Astrocyte (in vitro differentiated cells and primary cell): ENCODE data around the gene KCNA2. TPM values are rescaled to one million over a fixed set of nuclear protein-coding genes. Genes with fewer than 3 reads are reported as not detected.

Experiments
- DNase-seq: peaks from one replicate; pipeline ENCODE4 v3.0.0-alpha.2; 2010; ENCODE audit warnings: low read depth
- FAIRE-seq: peaks from 2 replicates; lab custom pipeline; 2011; peaks lifted over from hg19 to GRCh38; lab: Jason Lieb, UNC
- H2AFZ ChIP-seq: 2 replicates; pipeline ENCODE4 v1.6.0; 2012; ENCODE audit warnings: low read depth, low read length, inconsistent platforms
- H3K27ac ChIP-seq: 2 replicates; pipeline ENCODE4 v1.5.1; 2011; ENCODE audit warnings: low read depth, low read length, inconsistent platforms
- H3K27me3 ChIP-seq: 2 replicates; pipeline ENCODE4 v1.6.0; 2011; ENCODE audit warnings: low read length, inconsistent platforms; ENCODE audit not compliant: insufficient read depth
- H3K36me3 ChIP-seq: 2 replicates; pipeline ENCODE4 v1.5.1; 2011; ENCODE audit warnings: low read length, inconsistent platforms; ENCODE audit not compliant: insufficient read depth
- H3K4me1 ChIP-seq: 2 replicates; pipeline ENCODE4 v1.5.1; 2011; ENCODE audit warnings: low read length, inconsistent platforms; ENCODE audit not compliant: insufficient read depth
- H3K4me2 ChIP-seq: 2 replicates; pipeline ENCODE4 v1.6.0; 2012; ENCODE audit warnings: low read length, inconsistent platforms
- H3K4me3 ChIP-seq: 2 replicates; pipeline ENCODE4 v1.5.1; 2011; ENCODE audit warnings: low read depth, mild to moderate bottlenecking, low read length, inconsistent platforms; ENCODE audit not compliant: insufficient read depth
- H3K79me2 ChIP-seq: 2 replicates; pipeline ENCODE4 v1.6.0; 2012; ENCODE audit warnings: mild to moderate bottlenecking, low read length, inconsistent platforms; ENCODE audit not compliant: insufficient read depth
- H3K9ac ChIP-seq: 2 replicates; pipeline ENCODE4 v1.6.0; 2012; ENCODE audit warnings: mild to moderate bottlenecking, low read length, inconsistent platforms
- H3K9me3 ChIP-seq: 2 replicates; pipeline ENCODE4 v1.5.1; 2012; ENCODE audit warnings: low read depth, mild to moderate bottlenecking, low read length, inconsistent platforms; ENCODE audit not compliant: insufficient read depth
- H4K20me1 ChIP-seq: 2 replicates; pipeline ENCODE4 v1.6.0; 2012; ENCODE audit warnings: low read length, inconsistent platforms; ENCODE audit not compliant: insufficient read depth
- H3K27ac Mint-ChIP-seq: one replicate; pipeline ENCODE4 v1.8.0; 2021; ENCODE audit warnings: mild to moderate bottlenecking, mixed read lengths; ENCODE audit not compliant: unreplicated experiment
- H3K27me3 Mint-ChIP-seq: one replicate; pipeline ENCODE4 v1.8.0; 2021; ENCODE audit warnings: low read depth, mixed read lengths; ENCODE audit not compliant: unreplicated experiment
- H3K36me3 Mint-ChIP-seq: one replicate; pipeline ENCODE4 v1.8.0; 2021; ENCODE audit warnings: low read depth, mixed read lengths; ENCODE audit not compliant: unreplicated experiment
- H3K4me1 Mint-ChIP-seq: one replicate; pipeline ENCODE4 v1.8.0; 2021; ENCODE audit warnings: low read depth, mixed read lengths; ENCODE audit not compliant: unreplicated experiment
- H3K4me3 Mint-ChIP-seq: one replicate; pipeline ENCODE4 v1.8.0; 2021; ENCODE audit warnings: mild to moderate bottlenecking, moderate library complexity, mixed read lengths; ENCODE audit not compliant: unreplicated experiment
- H3K9me3 Mint-ChIP-seq: one replicate; pipeline ENCODE4 v1.8.0; 2021; ENCODE audit warnings: mild to moderate bottlenecking, mixed read lengths; ENCODE audit not compliant: unreplicated experiment
- CTCF ChIP-seq: IDR thresholded peaks from 2 replicates; pipeline ENCODE4 v1.5.1; 2011; ENCODE audit warnings: low read depth, mild to moderate bottlenecking, inconsistent platforms, low read length, moderate library complexity; ENCODE audit not compliant: insufficient read depth
- EZH2 ChIP-seq: IDR thresholded peaks from 2 replicates; pipeline ENCODE4 v1.6.1; 2012; ENCODE audit warnings: mild to moderate bottlenecking, low read length, inconsistent platforms; ENCODE audit not compliant: insufficient read depth
- total RNA-seq: library from RNA; stranded (reverse); gene quantifications from 2 replicates; pipeline ENCODE4 v1.2.1, GENCODE V29; 2021

The KCNA2 gene
- total RNA-seq, 1 donor from 2014 or later: 0.57 TPM

- no peak overlapping the region for H3K27ac Mint-ChIP-seq
- FAIRE-seq: no peak
- peaks cover 15% of the 10 kb centered on the region for H3K27me3 Mint-ChIP-seq
- no peaks in the 10 kb centered on the region for H3K9me3 ChIP-seq
- H3K27ac ChIP-seq: no peak overlapping the region
- DNase-seq: peak; percentile 24
- H3K27me3 ChIP-seq: no peaks in the 10 kb centered on the region
- H3K4me1 Mint-ChIP-seq: peaks cover 6% of the 10 kb centered on the region
- no peaks in the 10 kb centered on the region for H3K79me2 ChIP-seq
- no peak overlapping the region for H2AFZ ChIP-seq
- no peaks in the 10 kb centered on the region for H4K20me1 ChIP-seq
- no peak for TF ChIP-seq CTCF
- TF ChIP-seq EZH2: no peak
- H3K9ac ChIP-seq: no peak overlapping the region
- H3K9me3 Mint-ChIP-seq: no peaks in the 10 kb centered on the region
- H3K4me3 ChIP-seq: no peak overlapping the region
- no peak overlapping the region for H3K4me2 ChIP-seq
- H3K36me3 ChIP-seq: no peaks in the 10 kb centered on the region
- no peaks in the 10 kb centered on the region for H3K4me1 ChIP-seq
- H3K4me3 Mint-ChIP-seq: no peak overlapping the region
- H3K36me3 Mint-ChIP-seq: no peaks in the 10 kb centered on the region
Observed at GRCh38 chr1:110634455-110635311, 28.5 kb upstream of the KCNA2 start.

- Mint-ChIP-seq H3K36me3 (no peaks in the 10 kb centered on the region), H3K9me3 (no peaks in the 10 kb centered on the region), H3K27me3 (peaks cover 17% of the 10 kb centered on the region), H3K4me3 (no peak overlapping the region), H3K27ac (no peak overlapping the region), H3K4me1 (peaks cover 3% of the 10 kb centered on the region)
- no peak overlapping the region for H2AFZ ChIP-seq
- no peak overlapping the region for H3K9ac ChIP-seq
- H3K27me3 ChIP-seq: no peaks in the 10 kb centered on the region
- H3K36me3 ChIP-seq: no peaks in the 10 kb centered on the region
- H3K4me1 ChIP-seq: no peaks in the 10 kb centered on the region
- H3K4me2 ChIP-seq: no peak overlapping the region
- TF ChIP-seq EZH2 (no peak), CTCF (no peak)
- H3K4me3 ChIP-seq: no peak overlapping the region
- no peaks in the 10 kb centered on the region for H3K79me2 ChIP-seq
- H3K27ac ChIP-seq: no peak overlapping the region
- FAIRE-seq (no peak), DNase-seq (no peak)
- no peaks in the 10 kb centered on the region for H4K20me1 ChIP-seq
- H3K9me3 ChIP-seq: no peaks in the 10 kb centered on the region
Observed at GRCh38 chr1:110634086-110634454, 27.9 kb upstream of the KCNA2 start.

GRCh38 chr1:110633646-110634030, 27.5 kb upstream of the KCNA2 start:
- DNase-seq (no peak), FAIRE-seq (no peak)
- Histone ChIP-seq H3K4me2 (no peak overlapping the region), H3K4me1 (no peaks in the 10 kb centered on the region), H3K4me3 (no peak overlapping the region), H3K27ac (no peak overlapping the region), H3K36me3 (no peaks in the 10 kb centered on the region), H3K79me2 (no peaks in the 10 kb centered on the region), H2AFZ (no peak overlapping the region), H3K27me3 (no peaks in the 10 kb centered on the region), H3K9ac (no peak overlapping the region), H3K9me3 (no peaks in the 10 kb centered on the region), H4K20me1 (no peaks in the 10 kb centered on the region)
- Mint-ChIP-seq H3K9me3 (no peaks in the 10 kb centered on the region), H3K27me3 (peaks cover 20% of the 10 kb centered on the region), H3K4me1 (peaks cover 3% of the 10 kb centered on the region), H3K36me3 (no peaks in the 10 kb centered on the region), H3K27ac (no peak overlapping the region), H3K4me3 (no peak overlapping the region)
- TF ChIP-seq EZH2 (no peak), CTCF (no peak)
